CD14-positive monocyte (primary cell): Measurements from ENCODE around the gene EXOSC2. TPM values are rescaled to one million over a fixed set of nuclear protein-coding genes. Genes with fewer than 3 reads are reported as not detected.

Experiments
- DNase-seq, 3 donors: peaks; one replicate each; pipeline ENCODE4 v3.0.0-alpha.2; 2011 to 2022
- H2AFZ ChIP-seq: 2 replicates; pipeline ENCODE4 v1.6.0; 2012; ENCODE audit warnings: mild to moderate bottlenecking, low read depth, low read length, inconsistent platforms; ENCODE audit not compliant: insufficient read depth, poor library complexity, severe bottlenecking
- H3K27ac ChIP-seq, 2 donors: 1 replicate in 1 of 2; 2 replicates in 1 of 2; pipeline ENCODE4 v1.5.1; 2012 to 2013; ENCODE audit warnings: low read length in 2 of 2, control low read depth in 1 of 2, inconsistent platforms in 1 of 2, low read depth in 1 of 2, mild to moderate bottlenecking in 1 of 2
- H3K27me3 ChIP-seq, 2 donors: one replicate each; pipeline versions ENCODE4 v1.6.0 to v1.6.1; 2011 to 2013; ENCODE audit warnings: low read length in 2 of 2; ENCODE audit not compliant: control insufficient read depth in 2 of 2, insufficient read depth in 2 of 2
- H3K36me3 ChIP-seq, 2 donors: replicated peaks in 1 of 2; 1 replicate in 1 of 2; 2 replicates in 1 of 2; pipeline versions ENCODE4 v1.5.1 to v1.6.1; 2012 to 2013; ENCODE audit warnings: low read length in 2 of 2, control low read depth in 1 of 2, inconsistent platforms in 1 of 2, mild to moderate bottlenecking in 1 of 2; ENCODE audit not compliant: insufficient read depth in 2 of 2, control insufficient read depth in 1 of 2
- H3K4me1 ChIP-seq, 2 donors: 1 replicate in 1 of 2; 2 replicates in 1 of 2; pipeline versions ENCODE4 v1.5.1 to v1.6.1; 2012 to 2013; ENCODE audit warnings: low read length in 2 of 2, control low read depth in 1 of 2, inconsistent platforms in 1 of 2, mild to moderate bottlenecking in 1 of 2, moderate library complexity in 1 of 2; ENCODE audit not compliant: insufficient read depth in 2 of 2, control insufficient read depth in 1 of 2
- H3K4me2 ChIP-seq: replicated peaks from 2 replicates; pipeline ENCODE3; 2012; ENCODE audit warnings: low read length, moderate library complexity, mild to moderate bottlenecking; ENCODE audit not compliant: poor library complexity, severe bottlenecking; ENCODE audit errors: extremely low read depth
- H3K4me3 ChIP-seq, 3 experiments: fragments of 200-600 bp in 1 of 3; sonication (generic) in 1 of 3; replicated peaks in 1 of 3; 1 replicate in 2 of 3; 2 replicates in 1 of 3; pipeline ENCODE4 v1.5.1; 2011 to 2013; ENCODE audit warnings: low read length in 3 of 3, mild to moderate bottlenecking in 3 of 3, control low read depth in 2 of 3, low read depth in 2 of 3, inconsistent platforms in 1 of 3, moderate library complexity in 1 of 3
- H3K79me2 ChIP-seq: 2 replicates; pipeline ENCODE4 v1.6.0; 2012; ENCODE audit warnings: mild to moderate bottlenecking, control low read depth, inconsistent platforms, low read length, moderate library complexity; ENCODE audit not compliant: insufficient read depth
- H3K9ac ChIP-seq: 2 replicates; pipeline ENCODE4 v1.6.0; 2017; ENCODE audit warnings: low read length, mild to moderate bottlenecking; ENCODE audit not compliant: insufficient read depth, poor library complexity, severe bottlenecking
- H3K9me3 ChIP-seq, 2 donors: replicated peaks in 1 of 2; 1 replicate in 1 of 2; 2 replicates in 1 of 2; pipeline versions ENCODE4 v1.5.1 to v1.6.1; 2012 to 2013; ENCODE audit warnings: low read length in 2 of 2, control low read depth in 1 of 2; ENCODE audit not compliant: control insufficient read depth in 1 of 2, insufficient read depth in 1 of 2
- H4K20me1 ChIP-seq: 2 replicates; pipeline ENCODE4 v1.6.0; 2012; ENCODE audit warnings: mild to moderate bottlenecking, low read length, control low read depth, moderate library complexity; ENCODE audit not compliant: insufficient read depth
- H3K27ac Mint-ChIP-seq, 7 donors: one replicate each; pipeline ENCODE4 v1.8.0; 2020; ENCODE audit warnings: mild to moderate bottlenecking in 7 of 7, mixed read lengths in 7 of 7, moderate library complexity in 6 of 7, inconsistent platforms in 2 of 7
- H3K27me3 Mint-ChIP-seq, 3 donors: one replicate each; pipeline ENCODE4 v1.8.0; 2021 to 2022; ENCODE audit warnings: low read depth in 3 of 3, mild to moderate bottlenecking in 3 of 3, mixed read lengths in 3 of 3, moderate library complexity in 3 of 3, inconsistent platforms in 1 of 3
- H3K36me3 Mint-ChIP-seq, 2 donors: one replicate each; pipeline ENCODE4 v1.8.0; 2020; ENCODE audit warnings: mixed read lengths in 2 of 2, inconsistent platforms in 1 of 2, mild to moderate bottlenecking in 1 of 2
- H3K4me1 Mint-ChIP-seq: one replicate; pipeline ENCODE4 v1.8.0; 2020; ENCODE audit warnings: mild to moderate bottlenecking, mixed read lengths
- H3K4me3 Mint-ChIP-seq, 2 donors: one replicate each; pipeline ENCODE4 v1.8.0; 2020; ENCODE audit warnings: mild to moderate bottlenecking in 2 of 2, mixed read lengths in 2 of 2, moderate library complexity in 1 of 2
- H3K9me3 Mint-ChIP-seq, 7 donors: one replicate each; pipeline ENCODE4 v1.8.0; 2020 to 2022; ENCODE audit warnings: mixed read lengths in 7 of 7, mild to moderate bottlenecking in 6 of 7, moderate library complexity in 6 of 7, inconsistent platforms in 2 of 7
- CTCF ChIP-seq: fragments of 200-600 bp; IDR thresholded peaks from one replicate; pipeline ENCODE4 v1.8.0; 2022; ENCODE audit warnings: antibody characterized with exemption, mild to moderate bottlenecking
- WGBS: methylation state at CpG from one replicate; pipeline ENCODE4 v1.1.5; 2013; ENCODE audit warnings: missing lambda C conversion rate; ENCODE audit not compliant: insufficient coverage; 5-methylcytosine and 5-hydroxymethylcytosine counted together
- intact Hi-C, 2 donors: fragments of 100-400 bp; cut with micrococcal nuclease; formaldehyde crosslinking; loops; one replicate each; pipeline versions ENCODE4 v1.15.0 to v1.15.1; 2023
- polyA plus RNA-seq, 3 donors: library from polyadenylated mRNA; depleted of rRNA in 1 of 3; unstranded in 2 of 3; stranded (reverse) in 1 of 3; fragments of 300-500 nt in 2 of 3; fragments of >200 nt in 1 of 3; fragmentation: Illumina TruSeq in 2 of 3; gene quantifications; 1 replicate in 2 of 3; 2 replicates in 1 of 3; pipeline ENCODE4 v1.2.3, GENCODE V29; 2012 to 2021

EXOSC2 gene
- polyA plus RNA-seq, 3 donors: 10.2 to 15.8 (median 11.2) TPM

- Histone ChIP-seq H3K4me3 (no peak overlapping the region), H3K36me3 (no peaks in the 10 kb centered on the region)
Measured at GRCh38 chr9:130663977-130664250, 29.7 kb upstream of the EXOSC2 start.

GRCh38 chr9:130664251-130665028 is 29.1 kb upstream of the EXOSC2 start, which contains the start of gene PRDM12:
Gene PRDM12, plus strand, starts transcription at chr9:130664594. Its CDS starts 60 bp downstream, at chr9:130664654.
- Mint-ChIP-seq H3K4me3 (peak within 1 kb of the TSS in 1 of 2 donors; percentile 80), H3K4me1 (peaks cover 9% of the 10 kb centered on the region), H3K27ac (no peak within 1 kb of the TSS), H3K27me3 (peaks cover 83 to 97% (median 91%) of the 10 kb centered on the region in 3 donors), H3K36me3 (peaks cover 2 to 4% of the 10 kb centered on the region in 2 donors), H3K9me3 (peaks cover 0 to 26% (median 2%) of the 10 kb centered on the region in 7 donors)
- H3K27me3 ChIP-seq: peaks cover 60 to 89% of the 10 kb centered on the region in 2 donors
- H3K79me2 ChIP-seq: no peaks in the 10 kb centered on the region
- H3K36me3 ChIP-seq: no peaks in the 10 kb centered on the region
- no peak for DNase-seq
- intact Hi-C loops: no loop called here
- H2AFZ ChIP-seq: no peak within 1 kb of the TSS
- TF ChIP-seq CTCF: no peak
- H3K4me1 ChIP-seq: peaks cover 3 to 5% of the 10 kb centered on the region in 2 donors
- H3K9me3 ChIP-seq: peaks cover 0 to 17% of the 10 kb centered on the region in 2 donors
- H3K27ac ChIP-seq: no peak within 1 kb of the TSS
- H4K20me1 ChIP-seq: no peaks in the 10 kb centered on the region
- no peak within 1 kb of the TSS for H3K4me2 ChIP-seq
- H3K4me3 ChIP-seq: no peak within 1 kb of the TSS
- 3% methylated on average over 67 of the region's 76 CpGs for WGBS
- H3K9ac ChIP-seq: no peak within 1 kb of the TSS

More at GRCh38 chr9:130663977-130664250, 29.7 kb upstream of the EXOSC2 start:
- 2% methylated on average over 15 of the region's 19 CpGs for WGBS
- H3K4me1 ChIP-seq: peaks cover 3 to 5% of the 10 kb centered on the region in 2 donors
- Mint-ChIP-seq H3K4me3 (peak overlapping the region in 1 of 2 donors; percentile 63), H3K4me1 (peaks cover 9% of the 10 kb centered on the region), H3K36me3 (peaks cover 2 to 4% of the 10 kb centered on the region in 2 donors), H3K9me3 (peaks cover 0 to 26% (median 4%) of the 10 kb centered on the region in 7 donors), H3K27me3 (peaks cover 87 to 98% (median 90%) of the 10 kb centered on the region in 3 donors), H3K27ac (no peak overlapping the region)
- H4K20me1 ChIP-seq: no peaks in the 10 kb centered on the region
- peaks cover 0 to 17% of the 10 kb centered on the region in 2 donors for H3K9me3 ChIP-seq
- H3K27me3 ChIP-seq: peaks cover 63 to 94% of the 10 kb centered on the region in 2 donors
- no peak overlapping the region for H3K4me2 ChIP-seq
- H3K79me2 ChIP-seq: no peaks in the 10 kb centered on the region
- intact Hi-C loops: no loop called here
- DNase-seq: no peak
- H3K27ac ChIP-seq: no peak overlapping the region
- no peak overlapping the region for H3K9ac ChIP-seq
- no peak overlapping the region for H2AFZ ChIP-seq
- no peak for TF ChIP-seq CTCF
